Sigmoid colon (tissue), 7 donors: Measurements from ENCODE around the gene PCDHB14. TPM values are rescaled to one million over a fixed set of nuclear protein-coding genes. Genes with fewer than 3 reads are reported as not detected.
"Not testable (repeated sequence)": the region's sequence is repeated elsewhere in the genome, so short reads cannot be mapped to it uniquely, and the experiment has no call there.

Experiments
- DNase-seq: peaks from one replicate; pipeline ENCODE4 v3.0.0-alpha.2; 2019
- H3K27ac ChIP-seq, 4 donors: fragments of 200-600 bp; sonication (generic); one replicate each; pipeline ENCODE4 v1.5.1; 2016 to 2019; ENCODE audit warnings: mild to moderate bottlenecking in 1 of 4
- H3K27me3 ChIP-seq, 3 donors: fragments of 200-600 bp; sonication (generic); one replicate each; pipeline ENCODE4 v1.5.1; 2019; ENCODE audit warnings: mild to moderate bottlenecking in 1 of 3
- H3K36me3 ChIP-seq, 4 donors: fragments of 200-600 bp; sonication (generic); one replicate each; pipeline ENCODE4 v1.5.1; 2016 to 2019
- H3K4me1 ChIP-seq, 4 donors: fragments of 200-600 bp; sonication (generic); one replicate each; pipeline ENCODE4 v1.5.1; 2017 to 2019
- H3K4me3 ChIP-seq, 4 donors: fragments of 200-600 bp; sonication (generic); one replicate each; pipeline ENCODE4 v1.5.1; 2017 to 2019; ENCODE audit warnings: mild to moderate bottlenecking in 2 of 4, moderate library complexity in 1 of 4
- H3K9me3 ChIP-seq, 4 donors: fragments of 200-600 bp in 3 of 4; sonication (generic) in 3 of 4; one replicate each; pipeline versions ENCODE4 v1.5.1 to v1.6.1; 2013 to 2019
- EP300 ChIP-seq, 4 donors: sonication (generic); formaldehyde crosslinking; IDR thresholded peaks; one replicate each; pipeline ENCODE4 v1.6.1; 2017; ENCODE audit warnings: antibody characterized with exemption in 4 of 4
- POLR2A ChIP-seq, 2 donors: fragments of 450-650 bp; IDR thresholded peaks; one replicate each; pipeline ENCODE4 v1.6.1; 2016; ENCODE audit warnings: antibody characterized with exemption in 2 of 2, mild to moderate bottlenecking in 2 of 2, moderate library complexity in 2 of 2
- POLR2AphosphoS5 ChIP-seq, 4 donors: sonication (generic); formaldehyde crosslinking; IDR thresholded peaks; one replicate each; pipeline ENCODE4 v1.6.1; 2017; ENCODE audit warnings: antibody characterized with exemption in 4 of 4
- WGBS, 2 donors: extraction: QIAGEN DNeasy Blood & Tissue Kit; methylation state at CpG; one replicate each; pipeline ENCODE4 v1.1.7; 2013; 5-methylcytosine and 5-hydroxymethylcytosine counted together
- intact Hi-C: fragments of 100-400 bp; cut with DNase I; formaldehyde crosslinking; loops from one replicate; pipeline ENCODE4 v1.15.1; 2023
- polyA plus RNA-seq, 3 donors: library from polyadenylated mRNA; stranded (reverse); fragments of 200-250 nt; gene quantifications; one replicate each; pipeline ENCODE4 v1.2.3, GENCODE V29; 2013
- total RNA-seq, 4 donors: library from RNA; depleted of rRNA; stranded (reverse); fragments of >200 nt; gene quantifications; one replicate each; pipeline ENCODE4 v1.1.0, GENCODE V29; 2016
- TF ChIP-seq, protein P1 (sequence below), 4 experiments: fragments of 450-650 bp in 3 of 4; fragments of 200-600 bp in 1 of 4; IDR thresholded peaks; one replicate each; pipeline ENCODE4 v1.5.1; 2016 to 2019; ENCODE audit warnings: antibody characterized with exemption in 4 of 4, mild to moderate bottlenecking in 3 of 4, moderate library complexity in 2 of 4
- donor health status: healthy with polysubstance abuse.
- donor health status: Bipolar disorder and iron deficiency.
- donor health status: healthy.

Gene PCDHB14
- total and polyA plus RNA-seq, 7 donors = 1.0 to 10.5 (median 7.1) TPM; not detected in 2

- Histone ChIP-seq H3K36me3 (no peaks in the 10 kb centered on the region), H3K27ac (no peak overlapping the region), H3K4me3 (peak overlapping the region in 3 of 4 donors; percentile 6 to 28 (median 22)), H3K27me3 (peaks cover 0 to 4% (median 0%) of the 10 kb centered on the region in 3 donors), H3K4me1 (no peaks in the 10 kb centered on the region), H3K9me3 (peaks cover 22 to 75% (median 50%) of the 10 kb centered on the region in 4 donors)
- intact Hi-C loops = no loop called here
- DNase-seq = no peak
- TF ChIP-seq POLR2AphosphoS5 (IDR thresholded peaks at IDR 0.05) = no peak
- TF ChIP-seq, protein P1, sequence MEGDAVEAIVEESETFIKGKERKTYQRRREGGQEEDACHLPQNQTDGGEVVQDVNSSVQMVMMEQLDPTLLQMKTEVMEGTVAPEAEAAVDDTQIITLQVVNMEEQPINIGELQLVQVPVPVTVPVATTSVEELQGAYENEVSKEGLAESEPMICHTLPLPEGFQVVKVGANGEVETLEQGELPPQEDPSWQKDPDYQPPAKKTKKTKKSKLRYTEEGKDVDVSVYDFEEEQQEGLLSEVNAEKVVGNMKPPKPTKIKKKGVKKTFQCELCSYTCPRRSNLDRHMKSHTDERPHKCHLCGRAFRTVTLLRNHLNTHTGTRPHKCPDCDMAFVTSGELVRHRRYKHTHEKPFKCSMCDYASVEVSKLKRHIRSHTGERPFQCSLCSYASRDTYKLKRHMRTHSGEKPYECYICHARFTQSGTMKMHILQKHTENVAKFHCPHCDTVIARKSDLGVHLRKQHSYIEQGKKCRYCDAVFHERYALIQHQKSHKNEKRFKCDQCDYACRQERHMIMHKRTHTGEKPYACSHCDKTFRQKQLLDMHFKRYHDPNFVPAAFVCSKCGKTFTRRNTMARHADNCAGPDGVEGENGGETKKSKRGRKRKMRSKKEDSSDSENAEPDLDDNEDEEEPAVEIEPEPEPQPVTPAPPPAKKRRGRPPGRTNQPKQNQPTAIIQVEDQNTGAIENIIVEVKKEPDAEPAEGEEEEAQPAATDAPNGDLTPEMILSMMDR (IDR thresholded peaks at IDR 0.05) = no peak
- no peak for TF ChIP-seq POLR2A (IDR thresholded peaks at IDR 0.05)
- TF ChIP-seq EP300 (IDR thresholded peaks at IDR 0.05) = no peak
- WGBS, 2 donors = 9 to 30% methylated on average over 15 of the region's 15 CpGs
These were observed 11.0 kb downstream of the PCDHB14 start for GRCh38 chr5:141234109-141234667.

GRCh38 chr5:141235922-141236321, 12.8 kb downstream of the PCDHB14 start:
- DNase-seq, H3K27me3 ChIP-seq, H3K4me3 ChIP-seq, intact Hi-C loops, H3K4me1 ChIP-seq, H3K36me3 ChIP-seq, H3K27ac ChIP-seq: not testable (repeated sequence)
- 39 to 63% methylated on average over 40 of the region's 40 CpGs for WGBS, 2 donors
- H3K9me3 ChIP-seq = peaks cover 31 to 86% (median 60%) of the 10 kb centered on the region in 4 donors

GRCh38 chr5:141236516-141237313, 13.6 kb downstream of the PCDHB14 start:
- H3K9me3 ChIP-seq = peaks cover 35 to 92% (median 60%) of the 10 kb centered on the region in 4 donors
- no peak for TF ChIP-seq POLR2AphosphoS5 (IDR thresholded peaks at IDR 0.05)
- H3K27me3 ChIP-seq = peaks cover 0 to 12% (median 0%) of the 10 kb centered on the region in 3 donors
- H3K36me3 ChIP-seq = no peaks in the 10 kb centered on the region
- H3K4me1 ChIP-seq = no peaks in the 10 kb centered on the region
- no peak for DNase-seq
- H3K4me3 ChIP-seq = no peak overlapping the region
- no peak overlapping the region for H3K27ac ChIP-seq
- intact Hi-C loops = no loop called here
- 27 to 50% methylated on average over 32 of the region's 32 CpGs for WGBS, 2 donors

DNA sequence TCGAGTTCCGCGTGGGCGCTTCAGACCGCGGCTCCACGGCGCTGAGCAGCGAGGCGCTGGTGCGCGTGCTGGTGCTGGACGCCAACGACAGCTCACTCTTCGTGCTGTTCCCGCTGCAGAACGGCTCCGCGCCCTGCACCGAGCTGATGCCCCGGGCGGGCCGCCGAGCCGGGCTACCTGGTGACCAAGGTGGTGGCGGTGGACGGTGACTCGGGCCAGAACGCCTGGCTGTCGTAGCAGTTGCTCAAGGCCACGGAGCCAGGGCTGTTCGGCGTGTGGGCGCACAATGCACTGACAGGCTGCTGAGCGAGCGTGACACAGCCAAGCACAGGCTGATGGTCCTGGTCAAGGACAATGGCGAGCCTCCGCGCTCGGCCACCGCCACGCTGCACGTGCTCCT, 18.4 kb downstream of the PCDHB14 start:
- peaks cover 32 to 92% (median 65%) of the 10 kb centered on the region in 4 donors for H3K9me3 ChIP-seq
- no peak overlapping the region for H3K27ac ChIP-seq
- intact Hi-C loops = no loop called here
- no peak for DNase-seq
- WGBS, 2 donors = 34 to 66% methylated on average over 43 of the region's 43 CpGs
- no peak overlapping the region for H3K4me3 ChIP-seq
- peaks cover 0 to 15% (median 0%) of the 10 kb centered on the region in 3 donors for H3K27me3 ChIP-seq
- TF ChIP-seq, protein P1 (IDR thresholded peaks at IDR 0.05) = no peak
- TF ChIP-seq EP300 (IDR thresholded peaks at IDR 0.05) (no peak), POLR2A (IDR thresholded peaks at IDR 0.05) (no peak), POLR2AphosphoS5 (IDR thresholded peaks at IDR 0.05) (no peak)
- H3K4me1 ChIP-seq = no peaks in the 10 kb centered on the region
- no peaks in the 10 kb centered on the region for H3K36me3 ChIP-seq

DNA sequence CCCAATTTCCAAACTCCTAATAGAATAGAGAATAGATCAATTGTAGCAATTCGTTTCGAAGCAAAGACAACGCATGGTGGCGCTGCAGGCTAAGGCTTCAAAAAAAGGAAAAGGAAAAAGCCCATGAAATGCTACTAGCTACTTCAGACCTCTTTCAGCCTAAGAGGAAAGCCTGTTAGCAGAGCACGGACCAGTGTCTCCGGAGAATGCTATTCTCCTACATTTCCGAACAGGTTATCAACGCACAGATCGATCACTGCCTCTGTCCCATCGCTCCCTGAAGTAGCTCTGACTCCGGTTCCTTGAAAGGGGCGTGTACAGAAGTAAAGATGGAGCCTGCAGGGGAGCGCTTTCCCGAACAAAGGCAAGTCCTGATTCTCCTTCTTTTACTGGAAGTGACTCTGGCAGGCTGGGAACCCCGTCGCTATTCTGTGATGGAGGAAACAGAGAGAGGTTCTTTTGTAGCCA, 22.1 kb downstream of the PCDHB14 start, which contains the start of gene PCDHB15:
PCDHB15 (plus strand) TSS at position 146 of the 468 bp plus-strand sequence; CDS start at position 330, 184 bp downstream.
- intact Hi-C loops = no loop called here
- DNase-seq = no peak
- Histone ChIP-seq H3K27ac (no peak within 1 kb of the TSS), H3K9me3 (peaks cover 34 to 92% (median 66%) of the 10 kb centered on the region in 4 donors), H3K4me3 (peak within 1 kb of the TSS; percentile 18 to 31 (median 25)), H3K27me3 (peaks cover 0 to 9% (median 0%) of the 10 kb centered on the region in 3 donors), H3K4me1 (no peaks in the 10 kb centered on the region), H3K36me3 (peaks cover 0 to 10% (median 0%) of the 10 kb centered on the region in 4 donors)
- TF ChIP-seq POLR2AphosphoS5 (IDR thresholded peaks at IDR 0.05) = no peak
- WGBS, 2 donors = 14 to 33% methylated on average over 16 of the region's 16 CpGs

DNA sequence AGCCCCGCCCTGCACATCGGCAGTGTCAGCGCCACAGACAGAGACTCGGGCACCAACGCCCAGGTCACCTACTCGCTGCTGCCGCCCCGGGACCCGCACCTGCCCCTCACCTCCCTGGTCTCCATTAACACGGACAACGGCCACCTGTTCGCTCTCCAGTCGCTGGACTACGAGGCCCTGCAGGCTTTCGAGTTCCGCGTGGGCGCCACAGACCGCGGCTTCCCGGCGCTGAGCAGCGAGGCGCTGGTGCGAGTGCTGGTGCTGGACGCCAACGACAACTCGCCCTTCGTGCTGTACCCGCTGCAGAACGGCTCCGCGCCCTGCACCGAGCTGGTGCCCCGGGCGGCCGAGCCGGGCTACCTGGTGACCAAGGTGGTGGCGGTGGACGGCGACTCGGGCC, 23.8 kb downstream of the PCDHB14 start:
- H3K4me3 ChIP-seq, H3K36me3 ChIP-seq, H3K4me1 ChIP-seq, intact Hi-C loops, H3K27ac ChIP-seq, DNase-seq, H3K27me3 ChIP-seq: not testable (repeated sequence)
- WGBS, 2 donors = 50 to 77% methylated on average over 33 to 35 of the region's 42 CpGs
- peaks cover 43 to 92% (median 66%) of the 10 kb centered on the region in 4 donors for H3K9me3 ChIP-seq

DNA sequence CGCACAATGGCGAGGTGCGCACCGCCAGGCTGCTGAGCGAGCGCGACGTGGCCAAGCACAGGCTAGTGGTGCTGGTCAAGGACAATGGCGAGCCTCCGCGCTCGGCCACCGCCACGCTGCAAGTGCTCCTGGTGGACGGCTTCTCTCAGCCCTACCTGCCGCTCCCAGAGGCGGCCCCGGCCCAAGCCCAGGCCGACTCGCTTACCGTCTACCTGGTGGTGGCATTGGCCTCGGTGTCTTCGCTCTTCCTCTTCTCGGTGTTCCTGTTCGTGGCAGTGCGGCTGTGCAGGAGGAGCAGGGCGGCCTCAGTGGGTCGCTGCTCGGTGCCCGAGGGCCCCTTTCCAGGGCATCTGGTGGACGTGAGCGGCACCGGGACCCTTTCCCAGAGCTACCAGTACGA, 24.3 kb downstream of the PCDHB14 start:
- WGBS, 2 donors = 58 to 80% methylated on average over 34 of the region's 34 CpGs
- H3K27ac ChIP-seq, H3K4me1 ChIP-seq, intact Hi-C loops, H3K36me3 ChIP-seq, H3K27me3 ChIP-seq, DNase-seq, H3K4me3 ChIP-seq: not testable (repeated sequence)
- peaks cover 41 to 92% (median 65%) of the 10 kb centered on the region in 4 donors for H3K9me3 ChIP-seq
